Subcutaneous abdominal adipose tissue (tissue), 5 donors: ENCODE measurements around the gene TMEM250.

Experiments used
- H3K27ac ChIP-seq: one replicate; pipeline ENCODE4 v1.7.0; 2013; ENCODE audit warnings: low read depth, mild to moderate bottlenecking, inconsistent platforms, low read length, moderate library complexity
- H3K27me3 ChIP-seq, 5 donors: one replicate each; pipeline ENCODE4 v1.7.0; 2013; ENCODE audit warnings: low read length in 5 of 5, inconsistent platforms in 1 of 5; ENCODE audit not compliant: control insufficient read depth in 5 of 5, insufficient read depth in 4 of 5
- H3K36me3 ChIP-seq, 5 donors: one replicate each; pipeline ENCODE4 v1.7.0; 2013; ENCODE audit warnings: low read length in 5 of 5; ENCODE audit not compliant: control insufficient read depth in 5 of 5, insufficient read depth in 5 of 5
- H3K4me1 ChIP-seq, 5 donors: one replicate each; pipeline ENCODE4 v1.7.0; 2013; ENCODE audit warnings: low read length in 5 of 5, mild to moderate bottlenecking in 3 of 5, moderate library complexity in 1 of 5; ENCODE audit not compliant: control insufficient read depth in 5 of 5, insufficient read depth in 5 of 5
- H3K4me3 ChIP-seq, 5 donors: one replicate each; pipeline ENCODE4 v1.7.0; 2013; ENCODE audit warnings: low read length in 5 of 5, low read depth in 1 of 5
- H3K9ac ChIP-seq, 5 donors: one replicate each; pipeline ENCODE4 v1.7.0; 2013; ENCODE audit warnings: low read length in 5 of 5, mild to moderate bottlenecking in 4 of 5, moderate library complexity in 3 of 5
- H3K9me3 ChIP-seq, 5 donors: one replicate each; pipeline ENCODE4 v1.7.0; 2013; ENCODE audit warnings: low read length in 5 of 5; ENCODE audit not compliant: control insufficient read depth in 5 of 5
- donor health status: healthy.
- donor health status: healthy.
- donor health status: healthy.
- donor health status: healthy.
- donor health status: healthy.

TMEM250 gene, protein sequence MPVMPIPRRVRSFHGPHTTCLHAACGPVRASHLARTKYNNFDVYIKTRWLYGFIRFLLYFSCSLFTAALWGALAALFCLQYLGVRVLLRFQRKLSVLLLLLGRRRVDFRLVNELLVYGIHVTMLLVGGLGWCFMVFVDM

DNA sequence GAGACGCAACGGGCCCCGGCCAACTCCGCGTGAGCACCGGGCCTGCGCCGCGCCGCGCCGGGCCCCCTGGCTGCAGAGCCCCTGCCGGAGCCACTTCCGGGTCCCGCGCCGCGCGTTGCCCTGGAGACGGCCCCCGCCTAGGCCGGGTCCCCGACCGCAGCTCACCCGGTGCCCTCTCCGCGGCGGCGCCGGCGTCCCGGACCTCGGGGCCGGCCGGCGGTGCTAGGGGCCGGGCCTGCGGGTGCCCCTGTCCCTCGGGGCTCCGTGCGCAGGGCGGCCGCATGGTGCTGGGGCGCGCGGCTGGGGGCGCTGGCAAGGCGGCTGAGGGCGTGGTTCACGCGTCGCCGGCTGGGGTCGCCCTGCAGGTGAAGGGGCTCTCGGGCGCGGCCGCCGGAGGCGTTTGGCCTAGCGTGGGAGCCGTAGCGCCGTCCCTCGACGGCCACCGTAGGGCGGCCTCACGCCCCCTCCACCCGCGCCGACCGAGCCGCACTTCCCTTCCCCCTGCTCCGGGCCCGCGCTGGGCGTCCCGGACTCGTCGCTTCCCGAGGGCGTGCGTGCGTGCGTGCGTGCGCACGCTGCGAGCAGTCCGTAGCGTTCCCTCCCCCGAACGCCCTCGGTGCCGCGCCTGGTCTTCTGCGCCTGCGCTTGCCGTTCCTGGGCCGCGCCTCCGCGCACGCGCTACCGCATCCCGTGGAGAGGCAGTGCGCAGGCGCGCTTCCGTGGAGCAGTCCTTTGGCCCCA lies at the start of gene TMEM250:
TSS of gene TMEM250 (minus strand) at position 556 of the 741 bp plus-strand sequence. CDS start 1,975 bp downstream, outside the sequence.
- Histone ChIP-seq H3K27ac (peak within 1 kb of the TSS; percentile 90), H3K4me1 (peaks cover 2 to 44% (median 26%) of the 10 kb centered on the region in 5 donors), H3K9me3 (no peaks in the 10 kb centered on the region), H3K27me3 (peaks cover 0 to 2% (median under 1%) of the 10 kb centered on the region in 5 donors), H3K4me3 (peak within 1 kb of the TSS in 4 of 5 donors; percentile 63 to 81 (median 74)), H3K36me3 (peaks cover 0 to 22% (median 18%) of the 10 kb centered on the region in 5 donors), H3K9ac (peak within 1 kb of the TSS in 4 of 5 donors; percentile 75 to 83 (median 80))

DNA sequence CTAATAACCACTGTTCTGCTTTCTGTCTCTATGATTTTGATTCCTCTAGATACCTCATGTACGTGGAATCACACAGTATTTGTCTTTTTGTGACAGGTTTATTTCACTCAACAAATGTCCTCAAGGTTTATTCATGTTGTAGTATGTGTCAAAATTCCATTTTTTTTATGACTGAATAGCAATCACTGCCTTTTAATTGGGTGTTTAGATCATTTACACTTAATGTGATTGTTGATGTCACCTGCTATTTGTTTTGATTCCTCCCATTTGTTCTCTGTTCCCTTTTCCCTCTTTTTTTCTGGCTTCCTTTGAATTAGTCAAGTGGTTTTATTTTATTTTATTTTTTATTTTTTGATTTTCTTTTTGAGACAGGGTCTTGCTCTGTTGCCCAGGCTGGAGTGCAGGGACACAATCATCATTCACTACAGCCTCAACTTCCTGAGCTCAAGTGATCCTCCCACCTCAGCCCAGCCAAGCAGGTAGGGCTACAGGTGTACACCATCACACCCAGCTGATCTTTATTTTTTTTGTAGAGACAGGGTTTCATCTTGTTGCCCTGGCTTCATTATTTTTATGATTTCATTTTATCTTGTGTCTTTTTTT lies 44.7 kb upstream of the TMEM250 start:
- Histone ChIP-seq H3K4me1 (no peaks in the 10 kb centered on the region), H3K4me3 (no peak overlapping the region), H3K36me3 (no peaks in the 10 kb centered on the region), H3K9me3 (peaks cover 0 to 7% (median 5%) of the 10 kb centered on the region in 5 donors), H3K27me3 (peaks cover 0 to 16% (median 10%) of the 10 kb centered on the region in 5 donors), H3K27ac (no peak overlapping the region), H3K9ac (no peak overlapping the region)

DNA sequence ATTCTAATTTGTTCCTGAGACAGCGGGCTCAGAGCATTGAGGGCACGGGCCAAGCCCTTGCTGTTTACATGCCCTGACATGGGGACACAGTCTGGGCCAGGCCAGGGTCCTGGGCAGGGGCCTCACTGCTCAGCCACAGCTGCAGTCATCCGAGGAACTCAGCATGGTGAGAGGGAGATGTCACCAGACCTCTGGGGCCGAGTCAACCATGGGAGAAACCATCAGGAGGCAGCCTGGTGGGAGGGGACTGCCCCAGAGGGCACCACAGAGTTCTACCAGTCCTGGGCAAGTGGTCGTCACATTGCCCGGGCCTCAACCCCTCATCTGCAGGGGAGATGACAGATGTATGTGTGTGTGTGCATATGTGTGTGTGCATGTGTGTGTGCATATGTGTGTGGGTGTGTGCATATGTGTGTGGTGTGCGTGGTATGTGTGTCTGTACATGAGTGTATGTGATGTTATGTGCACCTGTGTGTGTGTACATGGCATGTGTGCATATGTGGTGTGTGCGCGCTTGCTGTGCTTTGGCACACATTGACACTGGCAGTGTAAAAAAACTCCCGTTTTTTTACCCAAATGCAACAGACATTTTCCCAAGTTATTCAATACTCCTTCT lies 42.4 kb upstream of the TMEM250 start:
- no peak overlapping the region for H3K27ac ChIP-seq

DNA sequence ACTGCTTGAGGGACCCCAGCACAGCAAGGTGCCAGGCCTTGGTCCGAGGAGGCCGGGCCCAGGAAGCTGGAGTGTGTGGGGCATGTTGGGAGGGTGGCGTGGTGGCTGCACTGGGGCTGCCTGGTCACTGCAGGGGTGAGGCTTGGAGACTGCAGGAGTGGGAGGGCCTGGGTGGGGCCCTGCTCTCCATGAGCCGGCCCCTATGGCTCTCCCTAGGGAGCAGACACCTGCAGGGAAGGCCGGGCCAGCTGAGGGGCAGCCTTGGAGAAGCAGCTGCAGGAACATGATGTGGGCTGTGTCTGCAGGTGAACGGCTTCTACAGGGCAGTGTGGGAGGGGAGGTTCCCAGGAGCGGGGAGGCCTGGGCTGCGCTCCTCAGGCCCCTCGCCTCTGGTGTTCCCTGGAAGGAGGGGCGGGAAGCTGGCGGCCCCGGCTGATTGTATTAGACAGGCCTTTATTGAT lies 41.7 kb upstream of the TMEM250 start:
- no peaks in the 10 kb centered on the region for H3K36me3 ChIP-seq
- no peak overlapping the region for H3K4me3 ChIP-seq
- H3K27ac ChIP-seq = no peak overlapping the region
- H3K4me1 ChIP-seq = no peaks in the 10 kb centered on the region
- H3K27me3 ChIP-seq = peaks cover 16 to 39% (median 28%) of the 10 kb centered on the region in 5 donors
- peaks cover 0 to 7% (median 5%) of the 10 kb centered on the region in 5 donors for H3K9me3 ChIP-seq
- H3K9ac ChIP-seq = no peak overlapping the region

More for the DNA sequence above, 42.4 kb upstream of the TMEM250 start:
- Histone ChIP-seq H3K36me3 (no peaks in the 10 kb centered on the region), H3K27me3 (peaks cover 12 to 35% (median 23%) of the 10 kb centered on the region in 5 donors), H3K4me1 (no peaks in the 10 kb centered on the region), H3K4me3 (no peak overlapping the region), H3K9me3 (peaks cover 0 to 7% (median 5%) of the 10 kb centered on the region in 5 donors), H3K9ac (no peak overlapping the region)

DNA sequence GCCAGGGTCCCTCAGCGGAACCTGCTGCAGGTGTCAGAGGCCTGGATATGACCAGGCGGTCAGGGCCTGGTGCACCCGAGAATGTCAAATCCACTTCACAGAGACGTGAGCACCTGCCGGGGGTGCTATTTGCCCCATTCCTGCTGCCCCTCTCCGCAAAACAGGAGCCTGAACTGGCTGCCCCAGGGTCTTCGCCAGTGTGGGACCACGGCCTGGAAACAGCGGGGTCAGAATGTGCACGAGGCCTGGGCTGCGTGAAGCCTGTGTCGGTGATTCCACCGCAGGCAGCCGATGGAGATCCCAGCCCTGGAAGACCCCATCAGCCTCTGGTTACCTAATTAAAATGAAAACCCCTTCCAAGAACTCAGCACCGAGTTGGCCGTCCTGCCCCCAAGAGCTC lies 41.2 kb upstream of the TMEM250 start:
- H3K27ac ChIP-seq = no peak overlapping the region
- no peaks in the 10 kb centered on the region for H3K36me3 ChIP-seq
- H3K27me3 ChIP-seq = peaks cover 21 to 44% (median 33%) of the 10 kb centered on the region in 5 donors
- no peak overlapping the region for H3K4me3 ChIP-seq
- no peak overlapping the region for H3K9ac ChIP-seq
- peaks cover 0 to 7% (median 5%) of the 10 kb centered on the region in 5 donors for H3K9me3 ChIP-seq
- no peaks in the 10 kb centered on the region for H3K4me1 ChIP-seq

DNA sequence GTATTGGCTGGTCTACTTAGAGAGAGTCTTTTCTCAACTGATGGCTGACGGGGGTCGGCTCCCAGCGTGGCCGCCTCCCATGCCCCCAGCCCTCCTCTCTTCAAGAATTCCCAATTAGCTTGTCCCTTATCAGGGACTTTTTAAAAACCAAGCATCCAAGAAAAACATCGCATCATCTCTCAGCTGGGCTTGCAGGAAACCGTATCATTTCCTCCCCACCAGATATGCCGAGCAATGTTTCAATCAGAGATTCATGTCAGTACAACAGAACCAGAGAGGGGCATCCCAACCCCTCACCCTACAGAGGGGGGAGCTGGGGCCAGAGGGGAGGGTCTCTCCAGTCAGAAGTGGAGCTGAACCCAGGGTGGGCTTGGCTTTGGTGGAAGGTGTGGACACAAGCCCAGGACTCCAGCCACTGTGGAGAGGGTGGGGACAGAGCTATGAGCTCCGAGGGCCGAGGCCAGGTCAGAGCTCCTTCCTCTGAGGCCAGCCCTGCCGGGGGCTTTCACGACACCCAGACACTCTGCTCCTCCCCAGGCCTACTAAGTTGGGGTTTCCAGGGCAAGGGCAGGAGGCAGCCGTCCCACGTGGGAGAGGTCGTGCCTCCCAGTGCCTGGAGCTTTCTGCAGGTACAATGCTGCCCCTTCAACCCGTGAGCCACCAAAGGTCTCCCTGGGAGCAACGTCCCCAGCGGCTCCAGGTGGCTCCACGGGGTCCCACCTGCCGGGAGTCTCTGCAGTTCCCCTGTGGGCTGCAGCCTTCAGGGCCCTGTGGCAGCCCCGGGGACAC lies 39.0 kb upstream of the TMEM250 start:
- H3K27me3 ChIP-seq = peaks cover 24 to 48% (median 36%) of the 10 kb centered on the region in 5 donors
- H3K9me3 ChIP-seq = peaks cover 0 to 2% (median 0%) of the 10 kb centered on the region in 5 donors
- H3K27ac ChIP-seq = no peak overlapping the region
- no peak overlapping the region for H3K4me3 ChIP-seq
- H3K9ac ChIP-seq = no peak overlapping the region
- no peaks in the 10 kb centered on the region for H3K36me3 ChIP-seq
- H3K4me1 ChIP-seq = no peaks in the 10 kb centered on the region

DNA sequence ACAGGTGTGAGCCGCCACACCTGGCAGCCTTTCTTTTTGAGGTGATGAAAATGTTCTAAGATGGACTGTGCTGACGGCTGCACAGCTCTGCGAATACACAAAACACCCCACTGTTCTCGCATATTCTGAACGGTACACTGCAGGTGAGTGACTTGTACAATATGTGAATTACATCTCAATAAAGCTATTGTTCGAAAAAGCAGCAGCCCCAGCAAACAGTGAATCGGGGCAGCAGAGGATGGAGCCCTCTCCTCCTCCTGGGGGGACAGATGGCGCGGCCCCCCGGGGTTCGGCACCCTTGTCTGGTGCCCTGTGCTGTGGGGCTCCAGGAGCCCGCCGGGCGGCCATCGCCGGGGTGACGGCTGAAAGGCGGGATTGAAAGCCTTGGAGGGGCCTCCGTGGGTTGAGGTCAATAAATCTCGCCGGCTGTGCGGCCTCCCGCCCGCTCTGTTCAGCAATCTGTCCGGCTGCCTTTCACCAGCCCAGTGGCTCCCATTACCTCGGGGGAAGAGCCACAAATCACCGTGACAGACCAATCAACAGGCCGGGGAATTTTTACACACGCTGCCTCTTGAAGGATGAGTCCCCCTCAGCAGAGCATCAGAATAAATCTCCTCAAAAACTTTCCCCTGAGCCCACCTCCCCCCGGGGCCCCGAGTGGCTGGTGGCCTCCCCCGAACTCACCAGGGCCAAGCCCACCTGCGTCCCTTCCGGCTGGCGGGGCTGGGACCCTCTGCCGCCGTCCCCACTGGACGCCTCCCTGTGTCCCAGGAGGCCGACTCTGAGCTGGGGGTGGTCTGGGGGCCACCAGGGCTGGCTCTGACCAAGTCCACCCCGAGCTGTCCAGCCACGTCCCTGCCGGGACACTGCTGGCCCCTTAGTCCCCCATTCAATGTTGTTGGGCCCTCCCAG lies 37.8 kb upstream of the TMEM250 start:
- Histone ChIP-seq H3K27ac (no peak overlapping the region), H3K4me1 (no peaks in the 10 kb centered on the region), H3K36me3 (no peaks in the 10 kb centered on the region), H3K4me3 (no peak overlapping the region), H3K9ac (no peak overlapping the region), H3K27me3 (peaks cover 24 to 48% (median 34%) of the 10 kb centered on the region in 5 donors), H3K9me3 (peaks cover 0 to 2% (median 0%) of the 10 kb centered on the region in 5 donors)

DNA sequence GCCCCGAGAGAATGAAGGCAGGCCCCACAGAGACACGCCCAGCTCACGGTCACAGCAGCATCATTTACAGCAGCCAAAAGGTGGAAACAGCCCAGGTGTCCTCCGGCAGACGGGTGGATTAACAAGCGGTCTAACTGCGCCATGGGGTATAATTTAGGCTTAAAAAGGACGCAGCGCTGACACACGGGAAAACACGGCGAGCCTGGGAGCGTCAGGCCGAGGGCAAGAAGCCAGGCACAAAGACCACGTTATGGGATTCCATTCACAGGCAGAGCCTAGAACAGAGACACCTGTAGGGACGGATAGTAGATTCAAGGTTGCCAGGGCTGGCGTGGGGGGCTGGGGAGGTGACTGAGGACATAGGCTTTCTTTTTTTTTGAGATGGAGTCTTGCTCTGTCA lies 36.9 kb upstream of the TMEM250 start:
- Histone ChIP-seq H3K9ac (no peak overlapping the region), H3K27ac (no peak overlapping the region), H3K4me1 (no peaks in the 10 kb centered on the region), H3K4me3 (no peak overlapping the region), H3K36me3 (no peaks in the 10 kb centered on the region), H3K27me3 (peaks cover 24 to 48% (median 32%) of the 10 kb centered on the region in 5 donors), H3K9me3 (peaks cover 0 to 2% (median 0%) of the 10 kb centered on the region in 5 donors)
